GM12892 (cell line): ENCODE measurements around the gene OPCML.

Experiments used
- POLR2A ChIP-seq: IDR thresholded peaks from 2 replicates; pipeline ENCODE4 v1.6.1; 2011; ENCODE audit warnings: low read depth, low read length, control low read depth
- POLR2AphosphoS5 ChIP-seq: IDR thresholded peaks from 2 replicates; pipeline ENCODE4 v1.6.1; 2011; ENCODE audit warnings: low read depth, low read length, control low read depth
- TAF1 ChIP-seq: IDR thresholded peaks from 2 replicates; pipeline ENCODE4 v1.6.1; 2011; ENCODE audit warnings: low read depth, mild to moderate bottlenecking, control low read depth, low read length, borderline replicate concordance

DNA sequence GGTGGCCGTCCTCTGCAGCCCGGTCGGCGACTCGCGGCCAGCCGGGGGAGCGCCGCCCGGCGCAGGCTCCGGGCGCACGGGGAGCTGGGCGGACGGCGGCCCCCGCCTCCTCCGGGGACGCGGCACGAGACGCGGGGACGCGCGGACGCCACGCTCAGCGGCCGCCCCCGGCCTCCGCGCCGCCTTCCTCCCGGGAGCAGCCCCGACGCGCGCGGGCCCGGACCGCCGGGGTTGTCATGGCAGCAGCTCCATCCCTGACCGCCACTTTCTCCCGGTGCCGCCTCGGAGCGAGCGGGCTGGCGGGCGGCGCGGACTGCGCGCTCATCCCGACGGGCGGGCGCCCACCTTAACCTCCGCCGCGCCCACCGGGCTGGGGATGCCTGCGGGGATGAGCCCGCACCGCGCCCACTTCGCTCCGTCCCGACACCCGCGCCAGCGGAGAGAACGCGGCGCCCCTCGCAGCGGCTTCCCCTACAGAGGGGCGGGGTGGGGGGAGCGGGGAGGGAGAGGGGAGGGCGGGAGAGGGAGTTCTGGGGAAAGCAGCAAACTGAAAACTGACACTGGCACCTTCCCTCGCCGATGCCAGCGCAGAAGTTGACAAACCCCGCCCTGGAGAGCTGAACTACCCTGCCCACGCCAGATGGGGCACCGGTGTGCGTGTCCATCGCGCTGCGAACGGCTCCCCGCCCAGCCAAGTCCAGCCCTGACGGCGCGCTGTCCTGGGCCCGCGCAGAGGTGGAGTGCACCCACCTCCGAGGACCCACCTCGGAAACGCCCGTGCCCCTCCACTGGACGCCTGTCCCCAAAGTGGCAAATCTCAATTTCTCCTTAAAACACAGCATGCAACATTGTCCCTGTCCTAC lies 588.4 kb downstream of the OPCML start:
- TF ChIP-seq POLR2A, result no peak
- no peak for TF ChIP-seq POLR2AphosphoS5
- no peak for TF ChIP-seq TAF1
